Peyer's patch (tissue), 4 donors: Measurements from ENCODE around the gene EYA2.

ENCODE experiments used
- CTCF ChIP-seq, 6 experiments: fragments of 450-650 bp in 4 of 6; fragments of 200-600 bp in 2 of 6; sonication (generic) in 1 of 6; IDR thresholded peaks; one replicate each; pipeline ENCODE4 v1.5.1; 2017 to 2019; ENCODE audit warnings: antibody characterized with exemption in 6 of 6, mild to moderate bottlenecking in 3 of 6, moderate library complexity in 1 of 6
- POLR2A ChIP-seq, 2 donors: fragments of 450-650 bp; IDR thresholded peaks; one replicate each; pipeline ENCODE4 v1.5.1; 2017; ENCODE audit warnings: antibody characterized with exemption in 2 of 2, mild to moderate bottlenecking in 2 of 2, moderate library complexity in 2 of 2

GRCh38 chr20:47111576-47111975 lies 216.9 kb downstream of the EYA2 start:
- TF ChIP-seq CTCF (IDR thresholded peaks at IDR 0.05), result no peak
- no peak for TF ChIP-seq POLR2A (IDR thresholded peaks at IDR 0.05)
